ENCODE data around the gene AKT1.
"Not testable (repeated sequence)": the region's sequence is repeated elsewhere in the genome, so short reads cannot be mapped to it uniquely, and the experiment has no call there.

The AKT1 gene

GRCh38 chr14:104794993-104795780 is at the start of gene AKT1:
AKT1 (minus strand) TSS chr14:104795748; CDS start chr14:104792643, 3,105 bp downstream.
- DNase-seq, result no peak

GRCh38 chr14:104845033-104845666 is 49.6 kb upstream of the AKT1 start:
- DNase-seq, result no peak

- DNase-seq, result no peak
These were observed 48.9 kb upstream of the AKT1 start for GRCh38 chr14:104844306-104845032.

GRCh38 chr14:104843442-104844305 is 48.1 kb upstream of the AKT1 start:
- DNase-seq, result no peak

GRCh38 chr14:104843006-104843405 is 47.5 kb upstream of the AKT1 start:
- DNase-seq, result no peak

GRCh38 chr14:104841730-104842129 is 46.2 kb upstream of the AKT1 start:
- DNase-seq, result no peak

GRCh38 chr14:104836171-104836935 is 40.8 kb upstream of the AKT1 start:
- not testable (repeated sequence) for DNase-seq

GRCh38 chr14:104830781-104831180 is 35.2 kb upstream of the AKT1 start:
- DNase-seq, result no peak

- no peak for DNase-seq
These were observed 31.9 kb upstream of the AKT1 start for GRCh38 chr14:104827177-104828055.

GRCh38 chr14:104826861-104827176 is 31.3 kb upstream of the AKT1 start:
- DNase-seq, result no peak

- peak; percentile 60 for DNase-seq
These were observed 30.8 kb upstream of the AKT1 start for GRCh38 chr14:104826189-104826860.

GRCh38 chr14:104824353-104824997 is 28.9 kb upstream of the AKT1 start:
- DNase-seq, result no peak

- no peak for DNase-seq
These were observed 27.5 kb upstream of the AKT1 start for GRCh38 chr14:104822821-104823615.

- no peak for DNase-seq
These were observed 26.5 kb upstream of the AKT1 start for GRCh38 chr14:104821971-104822608.

GRCh38 chr14:104821229-104821945 is 25.8 kb upstream of the AKT1 start:
- no peak for DNase-seq

GRCh38 chr14:104820669-104821228 is 25.2 kb upstream of the AKT1 start:
- DNase-seq, result no peak

- no peak for DNase-seq
These were observed 23.8 kb upstream of the AKT1 start for GRCh38 chr14:104819361-104819781.

Measured in NCI-H1048 (cell line).